RPMI7951 (cell line): ENCODE results near the gene SLC19A3. TPM values are rescaled to one million over a fixed set of nuclear protein-coding genes. Genes with fewer than 3 reads are reported as not detected.

Experiments used
- total RNA-seq: library from RNA; depleted of rRNA; stranded (reverse); fragments of >200 nt; shearing (Covaris generic); gene quantifications from 2 replicates; pipeline ENCODE4 v1.2.3, GENCODE V29; 2014; rRNA removed

The SLC19A3 gene
- total RNA-seq, 1 experiment from 2014 or later: not detected

Other genes starting within 250 kb of the SLC19A3 start
- 85.0 and 120 TPM in 2 replicates for gene AGFG1, start 245.9 kb downstream of the SLC19A3 start, total RNA-seq
- not detected in 2 replicates for gene SCYGR2, start 119.1 kb downstream of the SLC19A3 start, total RNA-seq
- gene SCYGR3, start 103.2 kb downstream of the SLC19A3 start, total RNA-seq: not detected in 2 replicates
- gene SCYGR4, start 100.5 kb downstream of the SLC19A3 start, total RNA-seq: not detected in 2 replicates
- not detected in 2 replicates for gene SCYGR5, start 51.2 kb downstream of the SLC19A3 start, total RNA-seq
- gene SCYGR6, start 6.7 kb upstream of the SLC19A3 start, total RNA-seq: not detected in 2 replicates
- gene SCYGR7, start 10.3 kb upstream of the SLC19A3 start, total RNA-seq: not detected in 2 replicates
- not detected in 2 replicates for gene SCYGR8, start 27.9 kb upstream of the SLC19A3 start, total RNA-seq
- gene CCL20, start 95.8 kb upstream of the SLC19A3 start, total RNA-seq: 2.2 and 3.8 TPM in 2 replicates
- gene DAW1, start 153.6 kb upstream of the SLC19A3 start, total RNA-seq: 0.10 and 0.48 TPM in 2 replicates